Right lobe of liver (tissue), 6 donors: ENCODE measurements around the gene SRC. TPM values are rescaled to one million over a fixed set of nuclear protein-coding genes. Genes with fewer than 3 reads are reported as not detected.
A peak's percentile ranks its signal among the peaks of the same experiment; 100 is the strongest.

Source experiments
- ATAC-seq, 4 donors: fragments of 200-7000 bp; cut with Tn5 transposase; one replicate each; pipeline ENCODE4 v1.9.1; 2020; ENCODE audit warnings: mild to moderate bottlenecking in 4 of 4, moderate library complexity in 4 of 4
- DNase-seq, 3 donors: peaks; one replicate each; pipeline ENCODE4 v3.0.0-alpha.2; 2020
- H3K27ac ChIP-seq, 3 donors: fragments of 200-600 bp; one replicate each; pipeline ENCODE4 v1.8.0; 2022
- H3K27me3 ChIP-seq, 2 donors: fragments of 200-600 bp; one replicate each; pipeline ENCODE4 v1.8.0; 2022
- H3K36me3 ChIP-seq, 4 donors: fragments of 200-600 bp; sonication (generic) in 1 of 4; one replicate each; pipeline versions ENCODE4 v1.5.1 to v1.8.0; 2017 to 2022; ENCODE audit warnings: control low read depth in 1 of 4
- H3K4me1 ChIP-seq, 4 donors: fragments of 200-600 bp; sonication (generic) in 1 of 4; one replicate each; pipeline versions ENCODE4 v1.5.1 to v1.8.0; 2017 to 2022; ENCODE audit warnings: control low read depth in 1 of 4
- H3K4me3 ChIP-seq, 3 donors: fragments of 200-600 bp; one replicate each; pipeline ENCODE4 v1.8.0; 2022
- H3K9me3 ChIP-seq, 4 donors: fragments of 200-600 bp; sonication (generic) in 1 of 4; one replicate each; pipeline versions ENCODE4 v1.5.1 to v1.8.0; 2017 to 2022; ENCODE audit warnings: control low read depth in 1 of 4
- POLR2A ChIP-seq: fragments of 450-650 bp; IDR thresholded peaks from one replicate; pipeline ENCODE4 v1.6.1; 2017; ENCODE audit warnings: antibody characterized with exemption, mild to moderate bottlenecking
- WGBS: methylation state at CpG from one replicate; pipeline ENCODE4 v1.1.6; 2018; ENCODE audit warnings: low coverage, low lambda C conversion rate; ENCODE audit not compliant: insufficient coverage; ENCODE audit errors: missing lambda C conversion rate; 5-methylcytosine and 5-hydroxymethylcytosine counted together
- intact Hi-C, 2 donors: fragments of 100-400 bp; cut with DNase I; formaldehyde crosslinking; loops; one replicate each; pipeline versions ENCODE4 v1.11.2 to v1.14.1; 2022
- total RNA-seq, 6 experiments: library from RNA; depleted of rRNA in 2 of 6; stranded (reverse); fragments of >200 nt in 2 of 6; fragmentation: NEBNext Ultra II Directional in 3 of 6; extraction: Animal tissue kit (Norgen Biotek cat#: 25700) in 3 of 6; gene quantifications; one replicate each; pipeline versions ENCODE4 v1.1.0 to v1.2.4, GENCODE V29; 2016 to 2023
- TF ChIP-seq, protein P1 (sequence below), 4 donors: fragments of 200-600 bp in 3 of 4; fragments of 450-650 bp in 1 of 4; IDR thresholded peaks; one replicate each; pipeline versions ENCODE4 v1.5.1 to v1.8.0; 2016 to 2022; ENCODE audit warnings: antibody characterized with exemption in 4 of 4, mild to moderate bottlenecking in 2 of 4
- donor health status: DM: no; HTN: yes; CAD: no.
- donor health status: DM: no; HTN: no; CAD: no.
- donor health status: DM: no; HTN: no; CAD: no.
- donor health status: DM: no; HTN: yes; CAD: no.
- donor health status: DM: no; HTN: yes; CAD: no.

SRC gene
- total RNA-seq, 6 experiments from 2014 or later, result 3.1 to 17.3 (median 11.2) TPM

DNA sequence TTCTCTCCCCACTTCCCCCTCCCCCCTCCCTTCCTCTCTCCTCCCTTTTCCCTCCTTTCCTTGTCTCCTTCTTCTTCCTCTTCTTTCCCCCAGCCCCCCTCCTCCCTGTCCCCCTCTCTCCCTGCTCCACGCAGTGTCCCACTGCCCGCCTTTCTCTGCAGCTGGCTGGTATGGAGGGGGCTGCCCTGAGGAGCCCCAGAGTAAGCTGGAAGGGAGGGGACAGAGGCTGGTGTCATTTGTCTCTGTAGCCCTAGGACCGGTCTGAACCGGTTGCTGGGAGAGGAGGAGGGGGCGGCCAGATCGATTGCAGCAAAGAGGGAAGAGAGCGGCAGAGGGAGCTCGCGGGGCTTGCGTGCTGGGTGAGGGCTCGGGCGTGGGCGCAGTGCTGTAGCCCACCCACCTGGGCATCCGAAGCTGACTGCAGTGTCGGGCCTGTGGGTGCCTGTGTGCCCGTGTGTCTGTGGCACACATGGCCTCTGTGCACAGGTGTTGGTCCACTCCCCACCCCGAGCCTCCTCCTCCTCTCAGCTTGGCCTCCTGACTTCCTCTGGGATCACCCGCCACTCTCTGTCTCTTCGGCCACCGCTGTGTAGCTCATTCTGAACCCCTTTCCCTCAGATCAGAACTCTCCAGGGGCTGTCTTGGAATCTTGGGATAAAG lies 50.6 kb downstream of the SRC start:
- Histone ChIP-seq H3K4me1 (peaks cover 0 to 23% (median 0%) of the 10 kb centered on the region in 4 donors), H3K27ac (no peak overlapping the region), H3K36me3 (no peaks in the 10 kb centered on the region), H3K9me3 (no peaks in the 10 kb centered on the region), H3K27me3 (no peaks in the 10 kb centered on the region), H3K4me3 (no peak overlapping the region)
- ATAC-seq (no peak), DNase-seq (peak in 1 of 3 donors; percentile 46)
- intact Hi-C loops, result loop anchor here in 1 of 2 donors (10.0 kb wide), 1 partner anchor 128 kb away; the partner anchor contains the start of genes BLCAP and NNAT
- no peak for TF ChIP-seq POLR2A
- TF ChIP-seq, protein P1, sequence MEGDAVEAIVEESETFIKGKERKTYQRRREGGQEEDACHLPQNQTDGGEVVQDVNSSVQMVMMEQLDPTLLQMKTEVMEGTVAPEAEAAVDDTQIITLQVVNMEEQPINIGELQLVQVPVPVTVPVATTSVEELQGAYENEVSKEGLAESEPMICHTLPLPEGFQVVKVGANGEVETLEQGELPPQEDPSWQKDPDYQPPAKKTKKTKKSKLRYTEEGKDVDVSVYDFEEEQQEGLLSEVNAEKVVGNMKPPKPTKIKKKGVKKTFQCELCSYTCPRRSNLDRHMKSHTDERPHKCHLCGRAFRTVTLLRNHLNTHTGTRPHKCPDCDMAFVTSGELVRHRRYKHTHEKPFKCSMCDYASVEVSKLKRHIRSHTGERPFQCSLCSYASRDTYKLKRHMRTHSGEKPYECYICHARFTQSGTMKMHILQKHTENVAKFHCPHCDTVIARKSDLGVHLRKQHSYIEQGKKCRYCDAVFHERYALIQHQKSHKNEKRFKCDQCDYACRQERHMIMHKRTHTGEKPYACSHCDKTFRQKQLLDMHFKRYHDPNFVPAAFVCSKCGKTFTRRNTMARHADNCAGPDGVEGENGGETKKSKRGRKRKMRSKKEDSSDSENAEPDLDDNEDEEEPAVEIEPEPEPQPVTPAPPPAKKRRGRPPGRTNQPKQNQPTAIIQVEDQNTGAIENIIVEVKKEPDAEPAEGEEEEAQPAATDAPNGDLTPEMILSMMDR (IDR thresholded peaks at IDR 0.05), result no peak
- WGBS, result 100% methylated on average over 1 of the region's 20 CpGs

- no peak for ATAC-seq
- DNase-seq, result peak in 1 of 3 donors; percentile 46
These were observed 51.4 kb downstream of the SRC start for GRCh38 chr20:37397076-37397953.

DNA sequence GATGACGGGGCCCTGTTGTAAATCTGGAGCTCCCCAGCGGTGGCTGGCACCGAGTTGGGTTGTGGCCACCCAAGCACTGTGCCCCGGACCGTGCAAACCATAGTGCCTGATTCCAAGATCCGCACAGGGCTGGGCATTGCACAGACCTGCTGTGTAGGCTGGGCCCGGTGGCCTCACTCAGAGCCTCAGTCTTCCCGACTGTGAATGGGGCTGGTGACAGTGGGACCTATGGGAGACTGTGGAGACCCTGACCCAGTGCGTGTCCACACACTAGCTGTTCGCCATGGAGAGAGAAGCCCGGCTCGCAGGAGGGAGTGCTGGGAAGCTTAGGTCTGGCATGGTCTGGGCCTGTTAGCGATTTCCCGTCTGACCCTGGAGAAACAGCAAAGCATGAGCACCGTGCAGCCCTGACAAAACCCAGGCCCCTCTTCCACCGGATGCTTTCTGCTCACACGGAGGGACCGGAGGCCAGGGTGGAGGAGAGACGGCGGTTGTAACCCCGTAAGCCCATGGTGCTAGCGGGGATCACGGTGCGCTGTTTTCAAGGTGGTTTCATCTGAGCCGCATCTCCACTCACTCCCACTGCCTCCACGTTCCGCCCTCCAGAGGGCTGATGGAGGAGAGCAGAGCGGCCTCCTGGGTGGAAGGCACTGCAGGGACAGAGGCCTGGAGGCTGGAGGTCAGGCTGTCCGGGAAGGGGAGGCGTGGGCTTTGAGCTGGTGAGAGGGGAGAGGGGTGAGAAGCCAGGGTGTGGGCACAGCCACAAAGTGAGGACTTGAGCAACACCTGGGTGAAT lies 52.2 kb downstream of the SRC start:
- WGBS, result 96% methylated on average over 4 of the region's 30 CpGs
- Histone ChIP-seq H3K27ac (peak overlapping the region in 1 of 3 donors; percentile 42), H3K4me3 (no peak overlapping the region), H3K27me3 (no peaks in the 10 kb centered on the region), H3K9me3 (no peaks in the 10 kb centered on the region), H3K36me3 (no peaks in the 10 kb centered on the region), H3K4me1 (peaks cover 0 to 20% (median 0%) of the 10 kb centered on the region in 4 donors)
- ATAC-seq, result no peak
- peak in 1 of 3 donors; percentile 48 for DNase-seq
- TF ChIP-seq, protein P1 (IDR thresholded peaks at IDR 0.05), result no peak
- no peak for TF ChIP-seq POLR2A
- intact Hi-C loops, result loop anchor here in 1 of 2 donors (10.0 kb wide), 1 partner anchor 127 kb away; the partner anchor contains the start of genes BLCAP and NNAT

More at GRCh38 chr20:37397076-37397953, 51.4 kb downstream of the SRC start:
- Histone ChIP-seq H3K4me3 (no peak overlapping the region), H3K27me3 (no peaks in the 10 kb centered on the region), H3K4me1 (peaks cover 0 to 23% (median 0%) of the 10 kb centered on the region in 4 donors), H3K36me3 (no peaks in the 10 kb centered on the region), H3K27ac (no peak overlapping the region), H3K9me3 (no peaks in the 10 kb centered on the region)
- WGBS, result 96% methylated on average over 5 of the region's 24 CpGs
- TF ChIP-seq, protein P1 (IDR thresholded peaks at IDR 0.05), result no peak
- TF ChIP-seq POLR2A, result no peak
- intact Hi-C loops, result loop anchor here in 1 of 2 donors (10.0 kb wide), 1 partner anchor 127 kb away; the partner anchor contains the start of genes BLCAP and NNAT
